ENCODE data around the gene C12orf60.

C12orf60 gene

DNA sequence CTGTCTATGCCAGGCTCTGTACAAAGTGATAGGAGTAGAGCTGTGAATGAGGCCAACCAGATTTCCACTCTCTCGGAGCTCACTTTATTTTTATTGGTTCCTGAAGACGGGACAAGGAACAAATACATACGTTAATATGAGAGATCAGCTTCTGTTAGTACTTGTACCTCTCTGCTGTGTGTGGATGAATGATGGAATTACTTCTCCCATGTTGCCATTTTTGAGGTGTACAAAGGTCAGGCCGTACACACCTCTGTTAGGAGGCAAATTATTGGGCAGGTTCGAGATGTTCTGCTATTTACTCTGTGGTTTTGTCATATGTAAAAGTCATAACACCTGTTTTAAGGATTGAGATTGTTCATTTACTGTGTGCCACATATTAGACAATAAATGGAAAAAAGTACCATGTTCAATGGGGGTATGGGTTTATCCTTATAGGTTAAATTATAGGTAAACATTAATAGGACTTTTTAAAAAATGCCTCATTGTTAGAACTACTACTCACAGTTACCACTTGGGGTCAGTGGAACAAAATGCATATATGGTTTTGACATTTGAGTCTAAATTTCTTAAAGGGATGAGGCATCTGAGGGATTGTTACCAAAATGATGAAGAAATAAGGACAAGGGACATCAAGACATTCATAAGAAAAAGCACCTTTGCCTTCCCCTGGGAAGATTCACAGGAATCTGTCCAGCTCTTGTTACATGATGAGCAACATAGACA lies 27.1 kb upstream of the C12orf60 start:
- TF ChIP-seq, protein P1, sequence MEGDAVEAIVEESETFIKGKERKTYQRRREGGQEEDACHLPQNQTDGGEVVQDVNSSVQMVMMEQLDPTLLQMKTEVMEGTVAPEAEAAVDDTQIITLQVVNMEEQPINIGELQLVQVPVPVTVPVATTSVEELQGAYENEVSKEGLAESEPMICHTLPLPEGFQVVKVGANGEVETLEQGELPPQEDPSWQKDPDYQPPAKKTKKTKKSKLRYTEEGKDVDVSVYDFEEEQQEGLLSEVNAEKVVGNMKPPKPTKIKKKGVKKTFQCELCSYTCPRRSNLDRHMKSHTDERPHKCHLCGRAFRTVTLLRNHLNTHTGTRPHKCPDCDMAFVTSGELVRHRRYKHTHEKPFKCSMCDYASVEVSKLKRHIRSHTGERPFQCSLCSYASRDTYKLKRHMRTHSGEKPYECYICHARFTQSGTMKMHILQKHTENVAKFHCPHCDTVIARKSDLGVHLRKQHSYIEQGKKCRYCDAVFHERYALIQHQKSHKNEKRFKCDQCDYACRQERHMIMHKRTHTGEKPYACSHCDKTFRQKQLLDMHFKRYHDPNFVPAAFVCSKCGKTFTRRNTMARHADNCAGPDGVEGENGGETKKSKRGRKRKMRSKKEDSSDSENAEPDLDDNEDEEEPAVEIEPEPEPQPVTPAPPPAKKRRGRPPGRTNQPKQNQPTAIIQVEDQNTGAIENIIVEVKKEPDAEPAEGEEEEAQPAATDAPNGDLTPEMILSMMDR (IDR thresholded peaks at IDR 0.05; ENCODE audit: control extremely low read depth, extremely low read depth, low read depth, missing control alignments), result peak; percentile 33
- POLR2A ChIA-PET, result no interaction called here
- DNase-seq (ENCODE audit: extremely low spot score), result no peak
- CTCF ChIA-PET, result interaction anchor here (0.7 to 3.0 kb wide), 9 partner anchors 8 to 539 kb away, joined by 3 to 20 read pairs (median 3); partner anchors contain the start of genes RERG and WBP11

DNA sequence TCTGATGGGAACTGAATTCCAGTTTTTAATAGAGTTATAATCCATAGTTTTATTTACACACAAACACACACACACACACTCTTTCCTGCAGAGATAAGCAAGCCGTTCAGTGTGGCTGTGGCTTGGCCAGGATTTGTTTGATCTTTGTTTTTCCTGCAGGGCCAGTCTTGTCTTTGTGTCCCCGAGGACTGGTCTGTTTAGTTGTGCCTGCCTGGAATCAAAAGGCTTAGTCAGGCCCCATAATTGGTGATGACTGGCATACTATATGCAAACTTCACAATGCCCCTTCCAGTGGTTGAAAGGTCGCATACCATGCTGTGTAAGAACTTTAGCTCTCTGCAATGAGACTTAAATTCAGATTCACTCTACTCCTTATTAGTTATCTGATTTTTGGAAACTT lies 26.2 kb upstream of the C12orf60 start:
- ChIA-PET CTCF (interaction anchor here (1.3 to 2.7 kb wide), 4 partner anchors 10 to 25 kb away, joined by 3 to 9 read pairs (median 5); partner anchors contain the start of gene WBP11), POLR2A (no interaction called here)
- no peak for DNase-seq (ENCODE audit: extremely low spot score)
- TF ChIP-seq, protein P1 (IDR thresholded peaks at IDR 0.05; ENCODE audit: control extremely low read depth, extremely low read depth, low read depth, missing control alignments), result no peak

DNA sequence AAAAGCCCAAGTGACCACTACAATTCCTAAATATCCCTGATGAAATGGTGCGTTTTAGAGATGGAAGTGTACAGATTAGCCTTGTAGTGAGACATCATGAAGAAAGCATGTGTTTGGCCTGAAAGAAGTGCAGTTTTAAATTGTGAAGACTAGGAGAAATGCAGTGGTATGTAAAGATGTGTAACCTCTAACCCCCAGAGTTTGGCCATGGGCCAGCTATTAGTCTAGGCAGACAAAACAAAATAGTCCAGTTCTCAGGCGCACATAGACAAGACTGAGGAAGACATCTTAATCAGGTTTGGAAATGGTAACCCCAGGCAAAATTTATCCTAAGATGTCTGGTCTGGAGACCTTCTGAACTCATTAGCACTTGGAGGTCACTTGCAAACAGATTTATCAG lies 23.6 kb upstream of the C12orf60 start:
- TF ChIP-seq, protein P1 (IDR thresholded peaks at IDR 0.05; ENCODE audit: control extremely low read depth, extremely low read depth, low read depth, missing control alignments), result no peak
- DNase-seq (ENCODE audit: extremely low spot score), result no peak
- CTCF ChIA-PET, result interaction anchor here (1.0 to 3.1 kb wide), 2 partner anchors 10 to 24 kb away, joined by 3 to 12 read pairs; a partner anchor contains a TSS
- POLR2A ChIA-PET, result interaction anchor here (2.9 kb wide), 1 partner anchor 9 kb away, joined by 13 read pairs; a partner anchor contains a TSS

DNA sequence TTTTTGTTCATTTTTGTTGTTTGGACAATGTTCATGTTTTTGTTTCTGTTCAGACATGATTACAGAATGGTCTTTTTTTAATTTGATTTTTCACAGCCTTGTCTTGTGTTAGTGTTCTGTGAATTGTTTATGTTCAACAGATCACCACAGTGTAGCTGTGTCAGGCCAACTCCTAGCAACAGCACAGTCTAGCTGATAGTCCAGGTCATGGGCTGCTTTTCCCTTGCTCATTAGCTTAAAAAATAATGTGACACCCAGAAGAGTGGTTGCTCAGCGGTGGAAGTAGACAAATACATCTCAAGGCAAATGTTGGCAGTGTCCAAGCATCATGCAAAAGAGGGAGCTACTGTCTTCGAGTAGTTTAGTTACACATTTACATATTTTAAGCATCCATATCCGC lies 22.6 kb upstream of the C12orf60 start:
- ChIA-PET POLR2A (interaction anchor here (2.9 kb wide), 1 partner anchor 10 kb away, joined by 13 read pairs; a partner anchor contains a TSS), CTCF (interaction anchor here (1.0 to 3.1 kb wide), 4 partner anchors 11 to 25 kb away, joined by 3 to 12 read pairs (median 8); a partner anchor contains a TSS)
- TF ChIP-seq, protein P1 (IDR thresholded peaks at IDR 0.05; ENCODE audit: control extremely low read depth, extremely low read depth, low read depth, missing control alignments), result no peak
- no peak for DNase-seq (ENCODE audit: extremely low spot score)

DNA sequence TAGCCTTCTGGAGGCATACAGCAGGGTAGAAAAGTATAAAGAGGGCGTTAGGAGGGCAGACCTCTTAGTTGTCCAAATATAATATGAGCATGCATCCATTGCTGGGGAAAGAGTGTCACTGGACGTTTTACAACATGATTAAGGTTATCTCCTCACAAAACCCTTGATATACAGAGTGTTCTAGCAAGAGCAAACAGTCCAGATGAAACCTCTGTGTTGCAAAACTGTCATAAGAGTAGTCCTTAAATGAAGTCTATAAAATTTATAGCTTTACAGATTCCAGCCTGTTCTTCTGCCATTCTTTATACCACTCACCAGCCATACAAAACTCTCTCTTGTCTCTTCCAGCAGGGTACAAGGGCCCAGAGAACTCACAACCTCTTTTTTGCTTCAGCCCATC lies 21.9 kb upstream of the C12orf60 start:
- POLR2A ChIA-PET, result interaction anchor here (1.5 to 2.9 kb wide), 2 partner anchors 11 to 14 kb away, joined by 3 to 13 read pairs; a partner anchor contains a TSS
- CTCF ChIA-PET, result interaction anchor here (0.8 to 3.1 kb wide), 6 partner anchors 10 to 214 kb away, joined by 3 to 12 read pairs (median 6); a partner anchor contains a TSS
- TF ChIP-seq, protein P1 (IDR thresholded peaks at IDR 0.05; ENCODE audit: control extremely low read depth, extremely low read depth, low read depth, missing control alignments), result no peak
- no peak for DNase-seq (ENCODE audit: extremely low spot score)

DNA sequence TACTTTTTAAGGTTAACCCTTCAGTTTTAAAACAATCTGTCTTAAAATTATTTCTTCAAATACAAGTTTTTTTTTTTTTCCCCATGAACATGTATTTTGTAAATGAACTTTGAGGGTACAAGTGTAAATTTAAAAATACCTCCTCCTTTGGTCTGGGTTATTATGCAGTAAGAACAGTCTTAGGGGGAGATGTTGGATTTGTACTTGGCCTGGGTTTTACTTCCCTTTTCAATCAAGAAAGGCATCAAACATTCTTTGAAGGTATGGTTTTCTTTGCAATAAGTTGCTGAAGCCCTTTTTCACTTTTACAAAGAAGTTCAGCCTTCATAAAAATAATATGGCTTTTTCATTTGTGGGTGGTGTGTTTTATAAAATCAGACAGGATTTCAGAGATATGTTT lies 20.7 kb upstream of the C12orf60 start:
- TF ChIP-seq, protein P1 (IDR thresholded peaks at IDR 0.05; ENCODE audit: control extremely low read depth, extremely low read depth, low read depth, missing control alignments), result no peak
- ChIA-PET POLR2A (interaction anchor here (1.5 to 2.9 kb wide), 2 partner anchors 12 kb away, joined by 3 to 13 read pairs; a partner anchor contains a TSS), CTCF (interaction anchor here (0.9 to 3.1 kb wide), 6 partner anchors 8 to 24 kb away, joined by 3 to 20 read pairs (median 9); a partner anchor contains a TSS)
- no peak for DNase-seq (ENCODE audit: extremely low spot score)
